ENCODE measurements around the gene REV1. TPM values are rescaled to one million over a fixed set of nuclear protein-coding genes. Genes with fewer than 3 reads are reported as not detected.
"Not testable (repeated sequence)": the region's sequence is repeated elsewhere in the genome, so short reads cannot be mapped to it uniquely, and the experiment has no call there.

The REV1 gene
- total and polyA plus RNA-seq, 4 donors, result 5.6 to 69.0 (median 38.3) TPM

DNA sequence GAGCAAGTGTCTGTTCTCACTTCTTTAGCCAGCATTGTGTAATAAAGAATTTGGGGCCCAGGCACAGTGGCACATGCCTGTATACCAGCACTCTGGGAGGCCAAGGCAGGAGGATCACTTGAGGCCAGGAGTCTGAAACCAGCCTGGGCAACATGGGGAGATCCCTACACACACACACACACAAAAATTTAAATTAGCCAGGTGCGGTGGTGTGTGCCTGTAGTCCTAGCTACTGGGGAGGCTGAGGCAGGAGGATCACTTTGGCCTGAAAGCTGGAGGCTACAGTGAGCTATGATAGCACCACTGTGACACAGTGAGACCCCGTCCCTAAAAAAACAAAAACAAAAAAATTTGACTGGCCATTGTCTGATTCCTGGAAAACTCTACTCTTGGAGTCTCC, 8.3 kb downstream of the REV1 start:
- H3K4me1 ChIP-seq (ENCODE audit: control insufficient read depth in 1 of 2, insufficient read depth in 2 of 2, low read length in 2 of 2), result no peaks in the 10 kb centered on the region
- no peak overlapping the region for H3K27ac ChIP-seq (ENCODE audit: low read depth in 1 of 2, low read length in 2 of 2)

DNA sequence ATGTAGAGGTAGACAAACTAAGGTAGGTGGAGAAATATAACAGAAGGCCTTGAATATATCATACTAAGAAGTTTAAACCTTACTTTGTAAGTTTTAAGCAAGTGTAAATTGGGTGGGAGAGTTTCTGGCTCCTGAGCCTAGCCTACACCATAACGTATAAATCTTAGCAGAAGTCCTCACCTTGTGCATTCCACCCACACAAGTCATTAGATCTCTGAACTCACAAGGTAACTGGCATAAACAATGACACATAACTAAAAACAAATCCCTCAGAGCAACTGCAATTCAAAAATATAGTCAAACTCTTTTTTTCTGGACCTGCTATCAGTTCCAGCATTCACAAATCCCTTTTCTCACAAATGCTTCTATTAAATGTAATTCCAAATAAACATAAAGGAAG, 9.4 kb downstream of the REV1 start:
- 62 to 73% methylated on average over 1 of the region's 1 CpG for WGBS, 2 donors
- no peaks in the 10 kb centered on the region for H3K4me1 ChIP-seq (ENCODE audit: control insufficient read depth in 1 of 2, insufficient read depth in 2 of 2, low read length in 2 of 2)
- H3K36me3 ChIP-seq (ENCODE audit: control insufficient read depth in 1 of 2, insufficient read depth in 2 of 2, low read length in 1 of 2), result no peaks in the 10 kb centered on the region
- no peaks in the 10 kb centered on the region for H3K9me3 ChIP-seq (ENCODE audit: control insufficient read depth, low read length)
- H3K27ac ChIP-seq (ENCODE audit: low read depth in 1 of 2, low read length in 2 of 2), result no peak overlapping the region
- intact Hi-C loops (cut with DNase I), result loop anchor here in 1 of 2 donors (10.0 kb wide), 1 partner anchor 46 kb away; no protein-coding TSS in a partner anchor
- ATAC-seq (ENCODE audit: low FRiP score), result no peak
- H3K4me3 ChIP-seq (ENCODE audit: low read length in 2 of 2), result no peak overlapping the region
- no peak for DNase-seq
- H3K27me3 ChIP-seq (ENCODE audit: control insufficient read depth in 1 of 2, insufficient read depth in 2 of 2, low read length in 1 of 2), result no peaks in the 10 kb centered on the region

More for the DNA sequence above, 8.3 kb downstream of the REV1 start:
- DNase-seq (no peak), ATAC-seq (ENCODE audit: low FRiP score) (no peak)
- intact Hi-C loops (cut with DNase I), result loop anchor here in 1 of 2 donors (10.0 kb wide), 1 partner anchor 47 kb away; no protein-coding TSS in a partner anchor
- H3K9me3 ChIP-seq (ENCODE audit: control insufficient read depth, low read length), result no peaks in the 10 kb centered on the region
- no peaks in the 10 kb centered on the region for H3K36me3 ChIP-seq (ENCODE audit: control insufficient read depth in 1 of 2, insufficient read depth in 2 of 2, low read length in 1 of 2)
- no peak overlapping the region for H3K4me3 ChIP-seq (ENCODE audit: low read length in 2 of 2)
- no peaks in the 10 kb centered on the region for H3K27me3 ChIP-seq (ENCODE audit: control insufficient read depth in 1 of 2, insufficient read depth in 2 of 2, low read length in 1 of 2)
- 95 to 96% methylated on average over 2 of the region's 2 CpGs for WGBS, 2 donors

DNA sequence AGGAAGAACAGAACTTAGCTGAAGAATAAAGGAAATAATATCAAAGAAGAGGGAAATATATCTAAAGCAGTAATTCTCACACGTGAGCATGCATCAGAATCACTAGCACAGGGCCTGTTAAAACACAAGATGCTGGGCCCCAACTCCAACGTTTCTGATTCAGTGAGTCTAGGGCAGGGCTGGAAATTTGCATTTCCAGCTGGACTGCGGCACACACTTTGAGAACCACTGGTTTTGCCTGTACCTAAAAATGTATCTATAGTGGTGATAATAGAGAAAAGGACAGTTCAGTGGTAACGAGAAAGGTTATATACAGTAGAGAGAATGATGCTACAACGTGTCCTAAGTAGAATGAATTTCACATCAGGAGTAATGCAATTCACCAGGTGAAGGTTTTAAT, 11.2 kb downstream of the REV1 start:
- ATAC-seq (ENCODE audit: low FRiP score), result no peak
- Histone ChIP-seq H3K36me3 (ENCODE audit: control insufficient read depth in 1 of 2, insufficient read depth in 2 of 2, low read length in 1 of 2) (no peaks in the 10 kb centered on the region), H3K27me3 (ENCODE audit: control insufficient read depth in 1 of 2, insufficient read depth in 2 of 2, low read length in 1 of 2) (no peaks in the 10 kb centered on the region), H3K4me1 (ENCODE audit: control insufficient read depth in 1 of 2, insufficient read depth in 2 of 2, low read length in 2 of 2) (no peaks in the 10 kb centered on the region), H3K4me3 (ENCODE audit: low read length in 2 of 2) (no peak overlapping the region), H3K27ac (ENCODE audit: low read depth in 1 of 2, low read length in 2 of 2) (no peak overlapping the region), H3K9me3 (ENCODE audit: control insufficient read depth, low read length) (no peaks in the 10 kb centered on the region)
- WGBS, 2 donors, result 83 to 85% methylated on average over 5 of the region's 5 CpGs
- no peak for DNase-seq
- intact Hi-C loops (cut with DNase I), result no loop called here

GRCh38 chr2:99477054-99477453, 12.8 kb downstream of the REV1 start:
- no peaks in the 10 kb centered on the region for H3K36me3 ChIP-seq (ENCODE audit: control insufficient read depth in 1 of 2, insufficient read depth in 2 of 2, low read length in 1 of 2)
- DNase-seq (no peak), ATAC-seq (ENCODE audit: low FRiP score) (no peak)
- no peaks in the 10 kb centered on the region for H3K9me3 ChIP-seq (ENCODE audit: control insufficient read depth, low read length)
- no peak overlapping the region for H3K4me3 ChIP-seq (ENCODE audit: low read length in 2 of 2)
- H3K27me3 ChIP-seq (ENCODE audit: control insufficient read depth in 1 of 2, insufficient read depth in 2 of 2, low read length in 1 of 2), result no peaks in the 10 kb centered on the region
- H3K27ac ChIP-seq (ENCODE audit: low read depth in 1 of 2, low read length in 2 of 2), result no peak overlapping the region
- no peaks in the 10 kb centered on the region for H3K4me1 ChIP-seq (ENCODE audit: control insufficient read depth in 1 of 2, insufficient read depth in 2 of 2, low read length in 2 of 2)
- 96 to 97% methylated on average over 6 of the region's 6 CpGs for WGBS, 2 donors
- intact Hi-C loops (cut with DNase I), result no loop called here

DNA sequence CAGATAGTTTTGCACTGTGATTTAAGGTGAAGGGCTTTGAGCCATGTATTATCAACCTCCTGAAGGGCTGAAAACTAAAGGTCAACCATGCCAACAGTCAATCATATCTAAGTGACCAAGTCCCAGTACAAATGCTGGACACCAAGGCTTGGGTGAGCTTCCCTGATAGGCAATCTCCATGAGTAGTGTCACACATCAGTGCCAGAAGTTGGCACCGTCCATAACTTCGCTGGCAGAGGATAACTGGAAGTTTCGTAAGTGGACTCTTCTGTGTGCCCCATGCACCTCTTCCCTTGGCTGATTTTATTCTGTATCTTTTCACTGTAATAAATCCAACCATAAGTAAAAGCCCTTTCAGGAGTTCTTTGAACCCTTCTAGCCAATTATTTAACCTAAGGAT, 13.2 kb downstream of the REV1 start:
- H3K4me1 ChIP-seq (ENCODE audit: control insufficient read depth in 1 of 2, insufficient read depth in 2 of 2, low read length in 2 of 2), result no peaks in the 10 kb centered on the region
- 96 to 99% methylated on average over 3 of the region's 3 CpGs for WGBS, 2 donors
- intact Hi-C loops (cut with DNase I), result no loop called here
- no peaks in the 10 kb centered on the region for H3K36me3 ChIP-seq (ENCODE audit: control insufficient read depth in 1 of 2, insufficient read depth in 2 of 2, low read length in 1 of 2)
- no peaks in the 10 kb centered on the region for H3K27me3 ChIP-seq (ENCODE audit: control insufficient read depth in 1 of 2, insufficient read depth in 2 of 2, low read length in 1 of 2)
- ATAC-seq (ENCODE audit: low FRiP score) (no peak), DNase-seq (no peak)
- H3K4me3 ChIP-seq (ENCODE audit: low read length in 2 of 2), result no peak overlapping the region
- H3K27ac ChIP-seq (ENCODE audit: low read depth in 1 of 2, low read length in 2 of 2), result no peak overlapping the region
- no peaks in the 10 kb centered on the region for H3K9me3 ChIP-seq (ENCODE audit: control insufficient read depth, low read length)

DNA sequence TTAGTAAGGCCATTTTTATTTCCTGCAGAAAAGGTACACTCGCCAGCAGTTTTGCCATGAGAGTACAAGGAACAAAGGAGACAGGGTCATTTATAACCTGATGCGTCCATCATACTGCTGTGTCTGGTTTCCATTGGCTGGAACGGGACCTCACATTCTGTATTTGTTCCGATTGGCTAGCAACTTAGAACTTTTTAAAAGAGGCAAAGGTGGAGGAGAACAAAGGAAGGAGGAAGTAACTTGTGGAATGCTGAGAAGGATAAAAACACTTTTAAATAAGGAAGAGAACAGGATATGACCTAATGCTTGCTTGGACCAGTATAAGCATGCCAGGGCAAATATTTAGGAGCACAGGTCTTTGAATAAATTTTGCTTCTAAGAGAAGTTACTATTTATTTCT, 14.7 kb downstream of the REV1 start:
- DNase-seq; H3K27me3 ChIP-seq (ENCODE audit: control insufficient read depth in 1 of 2, insufficient read depth in 2 of 2, low read length in 1 of 2); intact Hi-C loops (cut with DNase I); H3K9me3 ChIP-seq (ENCODE audit: control insufficient read depth, low read length); H3K4me1 ChIP-seq (ENCODE audit: control insufficient read depth in 1 of 2, insufficient read depth in 2 of 2, low read length in 2 of 2); H3K36me3 ChIP-seq (ENCODE audit: control insufficient read depth in 1 of 2, insufficient read depth in 2 of 2, low read length in 1 of 2); H3K4me3 ChIP-seq (ENCODE audit: low read length in 2 of 2); H3K27ac ChIP-seq (ENCODE audit: low read depth in 1 of 2, low read length in 2 of 2); ATAC-seq (ENCODE audit: low FRiP score): not testable (repeated sequence)
- 19 to 28% methylated on average over 4 of the region's 4 CpGs for WGBS, 2 donors

DNA sequence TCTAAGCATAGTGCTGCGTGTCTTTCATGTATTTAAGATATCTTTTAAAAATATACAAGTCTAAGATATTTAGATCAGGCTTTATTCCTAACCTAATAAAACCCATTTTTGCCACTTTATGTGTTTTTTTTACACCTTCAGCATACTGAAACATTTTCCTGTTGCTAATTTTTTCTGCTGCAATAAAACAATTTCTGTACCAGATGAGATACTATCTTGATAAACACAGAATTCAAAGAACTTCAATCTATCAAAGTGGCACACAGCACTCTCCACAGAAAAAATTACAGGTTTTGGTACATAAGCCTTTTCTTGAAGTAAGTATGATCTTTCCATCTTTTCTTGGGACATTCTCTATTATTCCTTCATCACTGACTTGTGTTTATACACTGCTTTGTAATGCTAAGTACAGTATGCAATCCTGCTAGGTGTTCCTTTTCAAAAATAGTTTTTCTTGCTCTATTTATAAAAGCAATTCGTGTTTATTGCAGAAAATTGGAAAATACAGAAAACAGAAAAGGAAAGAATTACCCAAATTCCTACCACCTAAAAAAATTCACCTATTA, 16.2 kb downstream of the REV1 start:
- Histone ChIP-seq H3K9me3 (ENCODE audit: control insufficient read depth, low read length) (no peaks in the 10 kb centered on the region), H3K27me3 (ENCODE audit: control insufficient read depth in 1 of 2, insufficient read depth in 2 of 2, low read length in 1 of 2) (no peaks in the 10 kb centered on the region), H3K36me3 (ENCODE audit: control insufficient read depth in 1 of 2, insufficient read depth in 2 of 2, low read length in 1 of 2) (no peaks in the 10 kb centered on the region), H3K27ac (ENCODE audit: low read depth in 1 of 2, low read length in 2 of 2) (no peak overlapping the region), H3K4me1 (ENCODE audit: control insufficient read depth in 1 of 2, insufficient read depth in 2 of 2, low read length in 2 of 2) (no peaks in the 10 kb centered on the region), H3K4me3 (ENCODE audit: low read length in 2 of 2) (no peak overlapping the region)
- ATAC-seq (ENCODE audit: low FRiP score) (no peak), DNase-seq (no peak)
- intact Hi-C loops (cut with DNase I), result no loop called here
- WGBS, 2 donors, result 12 to 13% methylated on average over 2 of the region's 2 CpGs

DNA sequence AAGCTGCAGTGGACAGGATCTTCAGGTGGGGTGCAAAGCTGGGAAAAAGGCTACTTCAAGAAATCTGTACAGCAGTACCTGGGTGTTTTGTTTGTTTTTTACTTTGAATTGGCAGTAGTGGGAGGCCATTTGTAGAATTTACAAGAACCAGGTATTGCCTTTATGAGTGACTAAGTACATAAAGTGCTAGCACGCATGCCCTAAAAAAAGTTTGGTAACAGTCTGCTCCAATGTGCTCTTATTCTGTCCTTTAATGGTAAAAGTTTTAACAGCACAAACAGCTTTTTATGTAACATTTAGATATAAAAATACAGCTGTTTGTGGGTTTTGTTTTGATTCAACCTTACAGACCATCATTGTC, 17.2 kb downstream of the REV1 start:
- intact Hi-C loops (cut with DNase I), result no loop called here
- H3K36me3 ChIP-seq (ENCODE audit: control insufficient read depth in 1 of 2, insufficient read depth in 2 of 2, low read length in 1 of 2), result no peaks in the 10 kb centered on the region
- H3K27me3 ChIP-seq (ENCODE audit: control insufficient read depth in 1 of 2, insufficient read depth in 2 of 2, low read length in 1 of 2), result no peaks in the 10 kb centered on the region
- no peak overlapping the region for H3K4me3 ChIP-seq (ENCODE audit: low read length in 2 of 2)
- DNase-seq (no peak), ATAC-seq (ENCODE audit: low FRiP score) (no peak)
- H3K9me3 ChIP-seq (ENCODE audit: control insufficient read depth, low read length), result no peaks in the 10 kb centered on the region
- 33 to 36% methylated on average over 1 of the region's 1 CpG for WGBS, 2 donors
- H3K27ac ChIP-seq (ENCODE audit: low read depth in 1 of 2, low read length in 2 of 2), result no peak overlapping the region
- H3K4me1 ChIP-seq (ENCODE audit: control insufficient read depth in 1 of 2, insufficient read depth in 2 of 2, low read length in 2 of 2), result no peaks in the 10 kb centered on the region

GRCh38 chr2:99471654-99472599, 17.9 kb downstream of the REV1 start:
- Histone ChIP-seq H3K9me3 (ENCODE audit: control insufficient read depth, low read length) (no peaks in the 10 kb centered on the region), H3K27ac (ENCODE audit: low read depth in 1 of 2, low read length in 2 of 2) (no peak overlapping the region), H3K4me3 (ENCODE audit: low read length in 2 of 2) (no peak overlapping the region), H3K4me1 (ENCODE audit: control insufficient read depth in 1 of 2, insufficient read depth in 2 of 2, low read length in 2 of 2) (no peaks in the 10 kb centered on the region), H3K27me3 (ENCODE audit: control insufficient read depth in 1 of 2, insufficient read depth in 2 of 2, low read length in 1 of 2) (no peaks in the 10 kb centered on the region), H3K36me3 (ENCODE audit: control insufficient read depth in 1 of 2, insufficient read depth in 2 of 2, low read length in 1 of 2) (no peaks in the 10 kb centered on the region)
- ATAC-seq (ENCODE audit: low FRiP score) (no peak), DNase-seq (no peak)
- intact Hi-C loops (cut with DNase I), result no loop called here
- WGBS, 2 donors, result 84 to 85% methylated on average over 7 of the region's 7 CpGs
